Measurements from ENCODE around the gene MT1F.
"Not testable (repeated sequence)": the region's sequence is repeated elsewhere in the genome, so short reads cannot be mapped to it uniquely, and the experiment has no call there.

DNA sequence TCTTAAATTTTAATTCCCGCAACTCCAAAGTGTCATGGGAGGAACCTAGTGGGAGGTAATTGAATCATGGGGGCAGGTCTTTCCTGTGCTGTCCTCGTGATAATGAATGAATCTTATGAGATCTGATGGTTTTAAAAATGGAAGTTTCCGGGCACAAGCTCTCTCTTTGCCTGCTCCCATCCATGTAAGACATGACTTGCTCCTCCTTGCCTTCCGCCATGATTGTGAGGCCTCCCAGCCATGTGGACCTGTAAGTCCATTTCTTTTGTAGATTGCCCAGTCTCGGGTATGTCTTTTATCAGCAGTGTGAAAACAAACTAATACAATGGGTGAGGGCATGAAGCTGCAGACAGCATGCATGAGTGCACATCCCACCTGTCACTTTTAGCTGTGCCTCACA, 34.6 kb upstream of the MT1F start:
- TF ChIP-seq, protein P1, sequence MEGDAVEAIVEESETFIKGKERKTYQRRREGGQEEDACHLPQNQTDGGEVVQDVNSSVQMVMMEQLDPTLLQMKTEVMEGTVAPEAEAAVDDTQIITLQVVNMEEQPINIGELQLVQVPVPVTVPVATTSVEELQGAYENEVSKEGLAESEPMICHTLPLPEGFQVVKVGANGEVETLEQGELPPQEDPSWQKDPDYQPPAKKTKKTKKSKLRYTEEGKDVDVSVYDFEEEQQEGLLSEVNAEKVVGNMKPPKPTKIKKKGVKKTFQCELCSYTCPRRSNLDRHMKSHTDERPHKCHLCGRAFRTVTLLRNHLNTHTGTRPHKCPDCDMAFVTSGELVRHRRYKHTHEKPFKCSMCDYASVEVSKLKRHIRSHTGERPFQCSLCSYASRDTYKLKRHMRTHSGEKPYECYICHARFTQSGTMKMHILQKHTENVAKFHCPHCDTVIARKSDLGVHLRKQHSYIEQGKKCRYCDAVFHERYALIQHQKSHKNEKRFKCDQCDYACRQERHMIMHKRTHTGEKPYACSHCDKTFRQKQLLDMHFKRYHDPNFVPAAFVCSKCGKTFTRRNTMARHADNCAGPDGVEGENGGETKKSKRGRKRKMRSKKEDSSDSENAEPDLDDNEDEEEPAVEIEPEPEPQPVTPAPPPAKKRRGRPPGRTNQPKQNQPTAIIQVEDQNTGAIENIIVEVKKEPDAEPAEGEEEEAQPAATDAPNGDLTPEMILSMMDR (IDR thresholded peaks at IDR 0.05; ENCODE audit: insufficient read depth, low read length) = not testable (repeated sequence)
- not testable (repeated sequence) for TF ChIP-seq POLR2AphosphoS5, GABPA (IDR thresholded peaks at IDR 0.05; ENCODE audit: low read depth)
- TF ChIP-seq, protein P2, sequence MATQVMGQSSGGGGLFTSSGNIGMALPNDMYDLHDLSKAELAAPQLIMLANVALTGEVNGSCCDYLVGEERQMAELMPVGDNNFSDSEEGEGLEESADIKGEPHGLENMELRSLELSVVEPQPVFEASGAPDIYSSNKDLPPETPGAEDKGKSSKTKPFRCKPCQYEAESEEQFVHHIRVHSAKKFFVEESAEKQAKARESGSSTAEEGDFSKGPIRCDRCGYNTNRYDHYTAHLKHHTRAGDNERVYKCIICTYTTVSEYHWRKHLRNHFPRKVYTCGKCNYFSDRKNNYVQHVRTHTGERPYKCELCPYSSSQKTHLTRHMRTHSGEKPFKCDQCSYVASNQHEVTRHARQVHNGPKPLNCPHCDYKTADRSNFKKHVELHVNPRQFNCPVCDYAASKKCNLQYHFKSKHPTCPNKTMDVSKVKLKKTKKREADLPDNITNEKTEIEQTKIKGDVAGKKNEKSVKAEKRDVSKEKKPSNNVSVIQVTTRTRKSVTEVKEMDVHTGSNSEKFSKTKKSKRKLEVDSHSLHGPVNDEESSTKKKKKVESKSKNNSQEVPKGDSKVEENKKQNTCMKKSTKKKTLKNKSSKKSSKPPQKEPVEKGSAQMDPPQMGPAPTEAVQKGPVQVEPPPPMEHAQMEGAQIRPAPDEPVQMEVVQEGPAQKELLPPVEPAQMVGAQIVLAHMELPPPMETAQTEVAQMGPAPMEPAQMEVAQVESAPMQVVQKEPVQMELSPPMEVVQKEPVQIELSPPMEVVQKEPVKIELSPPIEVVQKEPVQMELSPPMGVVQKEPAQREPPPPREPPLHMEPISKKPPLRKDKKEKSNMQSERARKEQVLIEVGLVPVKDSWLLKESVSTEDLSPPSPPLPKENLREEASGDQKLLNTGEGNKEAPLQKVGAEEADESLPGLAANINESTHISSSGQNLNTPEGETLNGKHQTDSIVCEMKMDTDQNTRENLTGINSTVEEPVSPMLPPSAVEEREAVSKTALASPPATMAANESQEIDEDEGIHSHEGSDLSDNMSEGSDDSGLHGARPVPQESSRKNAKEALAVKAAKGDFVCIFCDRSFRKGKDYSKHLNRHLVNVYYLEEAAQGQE (IDR thresholded peaks at IDR 0.05; ENCODE audit: insufficient replicate concordance, low read depth) = not testable (repeated sequence)

All from HL-60 (cell line).